Kidney (tissue), 14 donors: Measurements from ENCODE around the gene DIAPH1. TPM values are rescaled to one million over a fixed set of nuclear protein-coding genes. Genes with fewer than 3 reads are reported as not detected.

Experiments used
- DNase-seq, 5 donors: peaks; one replicate each; pipeline ENCODE4 v3.0.0-alpha.2; 2013 to 2020
- FAIRE-seq: peaks from 2 replicates; lab custom pipeline; 2012; peaks lifted over from hg19 to GRCh38; lab: Jason Lieb, UNC
- H3K27ac ChIP-seq, 2 donors: one replicate each; pipeline ENCODE4 v1.7.0; 2013; ENCODE audit warnings: low read depth in 2 of 2, low read length in 2 of 2, inconsistent platforms in 1 of 2
- H3K27me3 ChIP-seq: one replicate; pipeline ENCODE4 v1.7.1; 2013; ENCODE audit warnings: low read length, inconsistent platforms; ENCODE audit not compliant: control insufficient read depth, insufficient read depth
- H3K36me3 ChIP-seq, 3 donors: one replicate each; pipeline versions ENCODE4 v1.7.0 to v1.7.1; 2013; ENCODE audit warnings: low read length in 3 of 3, control low read depth in 1 of 3, inconsistent platforms in 1 of 3; ENCODE audit not compliant: insufficient read depth in 3 of 3, control insufficient read depth in 2 of 3
- H3K4me1 ChIP-seq, 3 donors: one replicate each; pipeline versions ENCODE4 v1.7.0 to v1.7.1; 2013; ENCODE audit warnings: low read length in 3 of 3, inconsistent platforms in 1 of 3, low read depth in 1 of 3; ENCODE audit not compliant: control insufficient read depth in 2 of 3, insufficient read depth in 2 of 3
- H3K4me3 ChIP-seq, 3 donors: one replicate each; pipeline versions ENCODE4 v1.7.0 to v1.8.1; 2013; ENCODE audit warnings: low read length in 3 of 3, control low read depth in 1 of 3, inconsistent platforms in 1 of 3
- H3K9ac ChIP-seq, 3 donors: one replicate each; pipeline versions ENCODE4 v1.7.0 to v1.7.1; 2013; ENCODE audit warnings: low read length in 3 of 3, control low read depth in 1 of 3, inconsistent platforms in 1 of 3
- H3K9me3 ChIP-seq, 3 donors: one replicate each; pipeline versions ENCODE4 v1.7.0 to v1.7.1; 2013; ENCODE audit warnings: low read length in 3 of 3, control low read depth in 1 of 3, inconsistent platforms in 1 of 3; ENCODE audit not compliant: control insufficient read depth in 2 of 3, insufficient read depth in 1 of 3
- CTCF ChIP-seq: IDR thresholded peaks from 3 replicates; pipeline ENCODE4 v1.5.1; 2012; ENCODE audit warnings: mild to moderate bottlenecking, moderate library complexity, borderline replicate concordance; ENCODE audit not compliant: insufficient read depth; ENCODE audit errors: extremely low read depth
- intact Hi-C: fragments of 100-400 bp; cut with DNase I; formaldehyde crosslinking; loops from one replicate; pipeline ENCODE4 v1.11.1; 2022
- polyA plus RNA-seq: library from polyadenylated mRNA; stranded (reverse); fragments of 350-450 nt; fragmentation: Illumina TruSeq; extraction: RNeasy Lipid Tissue Mini Kit (QIAGEN cat#74804); gene quantifications from one replicate; pipeline ENCODE4 v1.2.3, GENCODE V29; 2014; ENCODE audit warnings: low read depth, low replicate concordance; ENCODE audit not compliant: insufficient read depth
- total RNA-seq: library from RNA; stranded (reverse); fragmentation: NEBNext Ultra II Directional; extraction: Animal tissue kit (Norgen Biotek cat#: 25700); gene quantifications from one replicate; pipeline ENCODE4 v1.2.1, GENCODE V29; 2021
- donor health status: control.
- donor health status: control.
- donor health status: control.
- donor health status: control.
- donor health status: control.
- donor health status: DM: yes; HTN: yes; CAD: no.
- donor health status: Normal renal cell carcinoma (clear cell type).

DIAPH1 gene
- total and polyA plus RNA-seq, 2 donors from 2014 or later = 60.6 to 156 TPM

DNA sequence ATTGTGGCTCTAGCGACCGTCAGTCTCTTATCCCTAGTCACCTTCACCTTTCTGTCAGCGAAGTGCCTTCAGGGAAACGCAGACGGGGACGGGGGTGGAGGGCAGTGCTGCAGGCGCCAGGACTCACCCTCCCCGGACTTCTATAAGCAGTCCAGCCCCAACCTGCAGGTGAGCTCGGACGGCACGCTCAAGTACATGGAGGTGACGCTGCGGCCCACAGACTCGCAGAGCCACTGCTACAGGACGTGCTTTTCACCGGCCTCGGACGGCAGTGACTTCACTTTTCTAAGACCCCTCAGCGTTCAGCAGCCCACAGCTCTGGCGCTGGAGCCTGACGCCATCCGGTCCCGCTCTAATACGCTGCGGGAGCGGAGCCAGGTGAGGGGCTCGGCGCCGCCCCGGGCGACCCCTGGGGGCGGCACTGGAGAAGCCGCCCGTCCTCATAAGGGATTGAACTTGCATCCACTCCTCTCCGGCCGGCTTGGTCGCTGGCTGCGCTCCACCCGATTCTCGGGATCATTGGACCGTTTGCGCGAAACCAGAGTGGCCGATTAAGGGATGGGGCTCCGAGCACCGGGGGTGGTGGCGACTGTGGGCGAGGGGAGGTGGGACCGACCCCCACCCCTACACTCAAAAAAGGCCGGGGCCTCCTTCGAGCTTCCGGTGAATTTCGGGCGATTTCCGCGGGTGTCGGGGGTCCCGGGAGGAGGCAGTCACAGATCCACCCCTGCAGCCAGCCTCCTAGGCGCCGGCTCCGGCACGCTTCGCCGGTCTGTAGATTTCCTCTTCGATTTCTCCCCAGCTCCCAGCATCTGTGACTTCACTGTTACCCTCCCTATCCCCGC, 127.3 kb downstream of the DIAPH1 start:
- no peak for FAIRE-seq
- Histone ChIP-seq H3K4me1 (peaks cover 0 to 7% (median 3%) of the 10 kb centered on the region in 3 donors), H3K27ac (no peak overlapping the region), H3K9me3 (no peaks in the 10 kb centered on the region), H3K4me3 (no peak overlapping the region), H3K27me3 (no peaks in the 10 kb centered on the region), H3K9ac (no peak overlapping the region), H3K36me3 (peaks cover 0 to 4% (median 0%) of the 10 kb centered on the region in 3 donors)
- intact Hi-C loops = no loop called here
- TF ChIP-seq CTCF = no peak
- DNase-seq = peak in 4 of 5 donors; percentile 57 to 76 (median 66)

DNA sequence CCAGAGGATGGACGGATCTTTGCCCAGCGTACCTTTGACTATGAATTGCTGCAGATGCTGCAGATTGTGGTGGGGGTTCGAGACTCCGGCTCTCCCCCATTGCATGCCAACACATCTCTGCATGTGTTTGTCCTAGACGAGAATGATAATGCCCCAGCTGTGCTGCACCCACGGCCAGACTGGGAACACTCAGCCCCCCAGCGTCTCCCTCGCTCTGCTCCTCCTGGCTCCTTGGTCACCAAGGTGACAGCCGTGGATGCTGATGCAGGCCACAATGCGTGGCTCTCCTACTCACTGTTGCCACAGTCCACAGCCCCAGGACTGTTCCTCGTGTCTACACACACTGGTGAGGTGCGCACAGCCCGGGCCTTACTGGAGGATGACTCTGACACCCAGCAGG, 128.0 kb downstream of the DIAPH1 start:
- Histone ChIP-seq H3K9ac (no peak overlapping the region), H3K9me3 (no peaks in the 10 kb centered on the region), H3K27ac (no peak overlapping the region), H3K36me3 (peaks cover 0 to 4% (median 0%) of the 10 kb centered on the region in 3 donors), H3K27me3 (no peaks in the 10 kb centered on the region), H3K4me3 (no peak overlapping the region), H3K4me1 (peaks cover 0 to 5% (median 0%) of the 10 kb centered on the region in 3 donors)
- FAIRE-seq (no peak), DNase-seq (peak in 1 of 5 donors; percentile 37)
- no peak for TF ChIP-seq CTCF
- intact Hi-C loops = no loop called here

GRCh38 chr5:141490271-141490670, 128.5 kb downstream of the DIAPH1 start:
- Histone ChIP-seq H3K9me3 (no peaks in the 10 kb centered on the region), H3K27ac (no peak overlapping the region), H3K27me3 (no peaks in the 10 kb centered on the region), H3K4me1 (peaks cover 0 to 1% (median 0%) of the 10 kb centered on the region in 3 donors), H3K4me3 (no peak overlapping the region), H3K9ac (no peak overlapping the region), H3K36me3 (peaks cover 0 to 4% (median 0%) of the 10 kb centered on the region in 3 donors)
- DNase-seq = peak in 1 of 5 donors; percentile 26
- no peak for FAIRE-seq
- intact Hi-C loops = no loop called here
- no peak for TF ChIP-seq CTCF
